Ramos (cell line): Measurements from ENCODE around the gene SRCIN1.
"Not testable (repeated sequence)": the region's sequence is repeated elsewhere in the genome, so short reads cannot be mapped to it uniquely, and the experiment has no call there.

ENCODE experiments used
- in situ Hi-C: fragments of 300-500 bp; cut with MboI; formaldehyde crosslinking; loops from one replicate; pipeline ENCODE4 v1.14.3; 2022; ENCODE audit warnings: low sequenced_read_pairs; ENCODE audit not compliant: unreplicated experiment

SRCIN1 gene

GRCh38 chr17:38533866-38534497 is 71.8 kb downstream of the SRCIN1 start:
- in situ Hi-C loops: no loop called here

- in situ Hi-C loops: no loop called here
Measured at GRCh38 chr17:38533241-38533640, 72.5 kb downstream of the SRCIN1 start.

GRCh38 chr17:38532451-38532850 is 73.3 kb downstream of the SRCIN1 start:
- in situ Hi-C loops: no loop called here

DNA sequence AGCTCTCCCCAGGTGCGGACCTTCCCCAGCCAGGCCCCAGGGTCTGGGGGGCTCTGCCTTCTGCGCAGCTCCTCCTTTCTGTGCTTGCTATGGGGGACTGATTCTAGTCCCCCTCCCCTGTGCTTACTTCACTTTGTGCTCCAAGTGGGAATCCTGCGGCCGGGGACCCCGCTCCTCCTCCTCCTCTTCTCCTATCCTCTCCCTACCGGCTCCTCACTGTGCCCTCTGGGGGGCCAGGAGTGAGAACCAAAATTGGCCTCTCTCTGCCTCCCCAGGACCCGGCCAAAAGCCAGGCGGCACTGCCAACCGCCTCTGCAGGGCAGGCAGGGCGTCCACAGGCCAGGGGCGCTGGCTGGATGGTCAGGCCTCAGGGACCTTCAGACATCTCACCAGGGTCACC is 74.0 kb downstream of the SRCIN1 start:
- in situ Hi-C loops: not testable (repeated sequence)

DNA sequence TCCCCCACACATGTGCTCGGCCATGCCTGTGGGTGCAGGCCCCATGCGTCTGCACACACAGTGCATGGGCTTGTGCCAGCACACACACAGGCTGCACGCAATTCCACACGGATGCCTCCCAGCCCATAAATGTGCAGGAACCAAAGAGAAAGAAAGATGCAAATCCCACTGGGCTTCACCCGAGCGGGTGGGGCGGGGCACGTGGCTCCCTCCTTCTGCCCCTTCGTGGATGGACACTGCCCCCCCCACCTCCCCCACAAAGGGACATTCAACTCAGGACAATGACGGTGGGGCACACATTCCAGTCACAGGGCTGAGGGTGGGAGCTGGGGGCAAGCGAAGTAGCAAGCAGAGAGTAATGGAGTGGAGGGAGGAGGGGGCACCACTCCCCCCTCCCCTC is 74.9 kb downstream of the SRCIN1 start:
- in situ Hi-C loops: not testable (repeated sequence)

DNA sequence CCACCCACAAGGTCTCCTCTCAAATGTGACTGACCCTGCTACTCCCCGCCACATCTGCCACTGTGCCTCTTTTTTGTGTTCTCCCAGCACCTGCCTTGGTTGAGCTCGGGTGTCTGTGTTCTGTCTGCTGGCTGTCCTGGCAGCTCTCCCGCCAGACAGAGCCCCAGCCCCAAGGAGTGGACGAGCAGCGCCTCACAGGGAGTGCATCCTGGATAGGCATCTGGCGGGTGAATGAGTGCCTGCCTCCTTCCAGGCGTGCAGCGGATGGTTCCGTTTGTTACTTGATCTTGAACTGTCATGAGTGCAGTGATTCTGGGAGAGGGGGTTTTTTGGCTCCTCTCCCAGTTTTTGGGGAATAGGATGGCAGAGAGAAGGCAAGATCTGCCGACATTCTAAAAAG is 77.6 kb downstream of the SRCIN1 start:
- in situ Hi-C loops: not testable (repeated sequence)

DNA sequence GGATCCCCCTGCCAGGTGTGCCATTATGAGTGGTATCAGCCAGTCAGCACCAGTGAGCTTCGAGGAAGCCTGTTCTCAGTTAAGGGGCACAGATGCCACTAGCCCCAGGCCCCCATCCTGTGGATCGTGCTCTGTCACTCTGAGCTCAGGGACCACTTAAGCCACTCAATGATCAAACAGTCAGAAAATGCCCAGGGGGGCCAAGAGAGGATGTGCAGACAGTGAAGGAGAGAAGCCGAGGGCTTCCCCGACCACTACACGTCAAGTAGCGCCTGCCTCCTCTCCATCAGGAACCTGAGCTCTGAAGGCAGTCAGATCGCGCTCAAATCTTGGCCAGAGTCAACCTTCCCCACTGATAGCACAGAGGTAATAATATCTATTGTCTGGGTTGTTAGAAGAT is 79.2 kb downstream of the SRCIN1 start:
- in situ Hi-C loops: not testable (repeated sequence)

DNA sequence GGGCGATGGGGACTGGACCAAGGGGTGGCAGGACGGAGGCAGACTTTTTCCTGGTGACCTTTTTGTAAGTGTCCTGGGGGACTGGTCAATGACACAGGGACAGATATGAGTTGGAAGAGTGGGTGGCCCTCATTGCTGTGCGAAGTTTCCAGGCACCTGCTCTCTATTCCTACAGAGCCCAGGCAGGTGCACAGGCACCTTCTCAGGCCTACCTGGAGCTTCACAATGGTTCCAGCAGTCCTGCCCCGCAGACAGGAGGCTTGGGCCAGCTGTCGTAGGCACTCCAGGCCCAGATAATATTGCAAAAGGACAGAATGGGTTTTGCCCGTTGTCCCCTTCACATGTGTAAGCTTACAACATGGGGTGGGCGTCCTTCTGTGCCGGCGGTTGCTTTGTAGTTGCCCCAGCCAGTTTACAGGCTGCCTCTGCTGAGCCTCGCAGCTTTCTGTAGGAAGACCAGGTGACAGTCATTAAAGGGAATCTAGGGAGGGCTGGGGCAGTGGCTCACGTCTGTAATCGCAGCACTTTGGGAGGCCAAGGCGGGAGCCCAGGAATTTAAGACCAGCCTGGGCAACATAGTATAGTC is 93.2 kb downstream of the SRCIN1 start:
- in situ Hi-C loops: no loop called here

GRCh38 chr17:38511150-38512108 is 94.3 kb downstream of the SRCIN1 start:
- in situ Hi-C loops: no loop called here

- in situ Hi-C loops: no loop called here
Measured at GRCh38 chr17:38510421-38511149, 95.2 kb downstream of the SRCIN1 start.

GRCh38 chr17:38509772-38510420 is 95.9 kb downstream of the SRCIN1 start:
- in situ Hi-C loops: no loop called here

DNA sequence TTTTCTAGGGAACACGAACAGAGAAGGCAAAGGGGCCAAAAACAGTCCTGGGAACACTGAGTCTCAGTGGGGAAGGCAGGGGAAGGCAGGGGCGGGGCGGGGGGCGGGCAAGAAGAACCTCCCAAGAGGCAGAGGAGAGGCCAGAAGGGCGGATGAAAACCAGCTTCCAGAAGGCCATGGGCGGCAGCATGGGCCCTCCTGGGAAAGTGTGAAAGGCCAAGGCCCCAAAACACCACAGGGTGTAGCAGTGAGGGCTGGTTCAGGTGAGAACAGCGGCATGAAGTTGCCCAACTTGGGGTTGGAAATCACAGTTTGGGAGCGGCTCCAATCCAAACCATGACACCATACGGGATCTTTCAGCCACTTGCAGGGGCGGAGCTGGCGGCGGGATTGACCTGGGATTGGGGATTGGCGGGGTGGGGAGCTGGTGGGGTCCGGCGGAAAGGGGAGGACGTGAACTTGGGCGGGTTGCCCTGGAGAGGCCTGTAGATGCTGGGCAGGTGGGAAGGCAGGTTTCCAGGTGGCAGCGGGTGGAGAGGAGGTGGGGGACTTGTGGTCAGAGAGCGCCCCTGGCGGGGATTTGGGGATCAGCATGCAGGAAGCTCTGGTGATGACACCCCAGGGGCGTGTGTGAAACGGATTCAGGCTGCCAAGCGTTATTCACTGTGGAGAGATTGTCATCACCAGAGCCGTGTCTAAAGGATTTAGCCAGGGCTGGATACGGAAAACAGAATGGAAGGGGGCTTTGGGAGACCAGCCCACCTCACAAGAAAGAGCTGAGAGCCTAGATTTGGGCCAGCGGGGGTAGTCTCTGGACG is 96.6 kb downstream of the SRCIN1 start:
- in situ Hi-C loops: no loop called here

DNA sequence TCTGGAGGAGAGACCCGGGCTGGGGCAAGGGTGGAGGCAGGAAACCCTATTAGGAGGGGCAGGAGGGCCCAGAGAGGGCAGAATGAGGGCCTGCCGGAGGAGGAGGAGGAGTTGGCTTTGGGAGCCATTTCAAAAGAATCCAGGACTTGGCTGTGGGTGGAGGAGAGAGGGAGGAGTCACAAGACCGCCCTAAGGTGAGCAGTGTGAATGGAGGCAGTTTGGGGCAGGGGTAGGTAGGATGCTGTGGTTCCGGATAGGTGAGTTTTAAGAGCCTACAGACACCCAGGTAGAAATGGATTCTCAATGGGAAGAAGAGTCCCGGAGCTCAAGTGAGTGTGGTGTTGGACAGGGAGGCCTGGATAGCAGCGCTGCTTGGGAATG is 97.2 kb downstream of the SRCIN1 start:
- in situ Hi-C loops: no loop called here

DNA sequence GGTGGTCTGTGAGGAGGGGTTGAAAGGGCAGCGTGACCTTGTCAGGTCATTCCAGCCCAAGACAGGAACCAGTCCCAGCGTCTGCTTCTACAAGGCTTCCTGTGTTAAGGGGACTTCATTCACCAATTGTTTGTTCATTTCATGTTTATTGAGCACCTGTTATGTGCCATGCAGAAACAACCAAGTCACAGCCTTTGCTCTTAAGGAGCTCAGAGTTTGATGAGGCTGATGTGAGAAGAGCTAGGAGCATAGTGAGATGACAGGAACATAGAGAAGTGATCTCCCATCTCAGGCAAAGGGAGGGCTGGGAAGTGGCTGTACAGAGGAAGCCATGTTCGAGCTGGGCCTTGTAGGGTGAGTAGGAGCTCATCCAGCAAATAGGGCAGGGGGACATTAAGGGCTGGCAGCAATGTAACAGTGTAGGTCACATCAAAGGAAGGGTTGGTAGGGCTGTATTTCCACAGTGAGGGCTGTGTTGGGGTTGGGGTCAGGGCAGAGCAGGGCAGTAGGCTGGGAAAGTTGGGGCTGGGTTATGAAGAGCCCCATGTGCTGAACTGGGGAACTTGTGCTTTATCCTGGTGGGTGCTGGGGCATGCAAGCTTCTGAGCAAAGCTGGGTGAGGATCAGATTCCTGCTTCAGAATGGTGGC is 97.7 kb downstream of the SRCIN1 start:
- in situ Hi-C loops: no loop called here

- in situ Hi-C loops: no loop called here
Measured at GRCh38 chr17:38507436-38507835, 98.3 kb downstream of the SRCIN1 start.

DNA sequence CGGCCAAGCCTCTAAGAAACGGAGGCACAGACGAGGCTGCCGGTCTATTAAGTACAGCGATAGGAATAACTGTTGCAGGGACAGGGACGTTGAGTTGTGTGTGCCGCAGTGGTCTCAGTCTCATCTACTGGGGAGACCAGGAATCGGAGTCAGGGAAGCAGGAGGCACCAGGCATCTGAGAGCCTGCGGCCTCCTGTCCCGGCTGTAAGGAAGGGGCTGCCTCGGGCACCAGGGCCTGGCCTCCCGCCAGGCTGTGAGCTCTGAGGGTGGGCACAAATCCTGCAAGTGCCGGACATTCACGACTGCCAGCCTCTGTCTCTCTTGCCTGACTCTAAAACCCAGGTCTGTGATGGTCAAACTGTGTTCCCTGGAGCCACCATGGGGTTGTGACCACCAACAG is 101.5 kb downstream of the SRCIN1 start:
- in situ Hi-C loops: no loop called here

GRCh38 chr17:38503286-38503913 is 102.4 kb downstream of the SRCIN1 start:
- in situ Hi-C loops: not testable (repeated sequence)

DNA sequence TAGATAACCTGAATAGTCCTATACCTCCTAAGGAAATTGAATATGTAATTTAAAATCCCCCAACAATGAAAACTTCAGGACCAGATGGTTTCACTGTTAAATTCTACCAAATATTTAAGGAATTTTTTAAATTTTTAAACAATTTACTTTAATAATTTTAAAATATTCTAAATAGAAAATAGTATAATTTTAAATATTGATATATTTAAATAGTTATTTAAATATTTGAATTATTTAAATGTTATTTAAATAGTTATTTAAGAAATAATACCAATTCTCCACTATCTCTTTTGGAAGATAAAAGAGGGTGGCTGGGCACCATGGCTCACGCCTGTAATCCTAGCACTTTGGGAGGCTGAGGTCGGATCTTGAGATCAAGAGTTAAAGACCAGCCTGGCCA is 104.0 kb downstream of the SRCIN1 start:
- in situ Hi-C loops: not testable (repeated sequence)
